Kidney epithelial cell (primary cell): Measurements from ENCODE around the gene SIGLEC14. TPM values are rescaled to one million over a fixed set of nuclear protein-coding genes. Genes with fewer than 3 reads are reported as not detected.
"Not testable (repeated sequence)": the region's sequence is repeated elsewhere in the genome, so short reads cannot be mapped to it uniquely, and the experiment has no call there.

Source experiments
- DNase-seq: peaks from one replicate; pipeline ENCODE4 v3.0.0-alpha.2; 2010; ENCODE audit warnings: low read depth
- H3K27me3 ChIP-seq: 2 replicates; pipeline ENCODE4 v1.6.0; 2011; ENCODE audit warnings: low read length; ENCODE audit not compliant: control insufficient read depth, insufficient read depth
- H3K36me3 ChIP-seq: 2 replicates; pipeline ENCODE4 v1.5.1; 2011; ENCODE audit warnings: low read length; ENCODE audit not compliant: control insufficient read depth, insufficient read depth
- H3K4me3 ChIP-seq: 2 replicates; pipeline ENCODE4 v1.5.1; 2011; ENCODE audit warnings: low read depth, mild to moderate bottlenecking, control low read depth, low read length
- CTCF ChIP-seq: IDR thresholded peaks from 2 replicates; pipeline ENCODE4 v1.5.1; 2011; ENCODE audit warnings: mild to moderate bottlenecking, moderate library complexity, low read length, control low read depth, inconsistent platforms; ENCODE audit not compliant: insufficient read depth, poor library complexity, severe bottlenecking
- total RNA-seq: library from RNA; depleted of rRNA; stranded (reverse); fragments of >200 nt; gene quantifications from 2 replicates; pipeline ENCODE4 v1.2.3, GENCODE V29; 2015

SIGLEC14 gene
- total RNA-seq, result not detected in 2 replicates

DNA sequence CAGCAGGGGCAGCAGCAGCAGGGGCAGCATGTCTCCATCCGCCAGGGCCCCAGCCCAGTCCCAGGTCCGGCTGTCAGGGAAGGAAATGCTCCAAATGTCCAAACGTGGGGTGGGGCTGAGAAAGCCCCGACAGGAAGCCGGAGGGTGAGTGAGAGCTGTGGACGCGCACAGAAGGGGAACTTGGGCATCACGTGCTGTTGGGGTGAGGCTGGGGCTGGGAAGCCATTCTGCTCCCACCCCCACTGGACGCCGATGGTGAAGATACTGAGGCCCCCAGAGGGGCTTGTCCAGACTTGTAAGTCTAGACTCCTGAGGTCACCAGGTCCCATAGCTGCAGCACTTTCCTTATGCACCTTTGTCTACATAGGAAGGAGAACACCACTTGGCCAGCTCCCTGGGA, at the start of gene SIGLEC14:
Gene SIGLEC14 (minus strand): TSS at position 96 of the 400 bp plus-strand sequence. CDS start 66 bp downstream, at position 30.
- H3K36me3 ChIP-seq, H3K4me3 ChIP-seq, H3K27me3 ChIP-seq, DNase-seq: not testable (repeated sequence)

DNA sequence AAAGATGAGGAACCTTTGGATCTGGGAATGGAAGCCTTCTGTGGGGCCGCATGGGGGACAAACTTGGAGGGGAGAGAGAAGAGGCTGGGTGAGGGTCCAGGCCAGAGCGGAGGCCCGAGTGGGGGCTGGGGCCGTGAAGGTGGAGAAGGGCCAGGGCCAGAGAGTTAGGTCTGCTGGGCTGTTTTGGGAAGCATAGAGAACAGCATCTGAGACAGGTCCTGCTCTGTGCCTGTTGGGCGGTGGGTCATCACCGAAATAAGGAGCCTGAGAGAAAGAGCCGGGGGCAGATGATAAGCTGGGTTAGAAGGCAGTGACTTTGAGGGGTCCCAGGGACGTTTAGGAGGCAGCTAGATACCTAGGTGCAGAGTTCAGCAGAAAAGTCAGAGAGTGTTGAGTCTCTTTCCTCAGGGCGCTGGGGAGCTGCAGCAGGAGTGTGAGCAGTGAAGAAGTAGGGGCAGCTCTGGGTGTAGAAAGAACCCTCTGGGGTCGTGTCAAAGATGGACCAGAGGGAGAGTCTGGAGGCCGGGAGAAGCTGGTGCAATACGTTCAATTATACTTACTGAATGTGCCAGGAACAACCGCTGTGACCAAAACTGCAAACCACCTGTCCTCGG, 49.2 kb upstream of the SIGLEC14 start:
- Histone ChIP-seq H3K36me3 (peaks cover 6% of the 10 kb centered on the region), H3K27me3 (no peaks in the 10 kb centered on the region), H3K4me3 (no peak overlapping the region)
- TF ChIP-seq CTCF, result no peak
- no peak for DNase-seq

DNA sequence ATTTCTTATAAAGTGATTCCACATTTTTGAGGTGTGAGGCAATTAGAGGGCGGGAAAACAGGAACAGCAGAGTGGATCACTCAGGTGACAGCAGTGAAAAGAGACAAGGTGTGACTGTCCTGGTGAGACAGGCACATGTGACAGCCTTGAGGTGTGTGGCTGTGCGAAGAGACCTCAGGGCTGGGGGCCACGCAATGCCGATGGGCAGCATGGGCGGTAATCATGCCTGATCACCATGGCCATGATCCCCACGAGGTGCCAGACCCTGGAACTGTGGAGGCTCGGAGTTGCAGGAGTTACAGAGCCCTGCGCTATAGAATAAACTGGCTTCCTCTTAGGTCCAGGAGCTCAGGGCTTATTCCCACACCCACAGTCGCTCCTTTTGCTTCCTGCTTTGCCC, 48.5 kb upstream of the SIGLEC14 start:
- Histone ChIP-seq H3K27me3 (no peaks in the 10 kb centered on the region), H3K4me3 (no peak overlapping the region), H3K36me3 (peaks cover 6% of the 10 kb centered on the region)
- no peak for DNase-seq
- TF ChIP-seq CTCF, result no peak

GRCh38 chr19:51694318-51695085, 47.9 kb upstream of the SIGLEC14 start:
- no peak for TF ChIP-seq CTCF
- peaks cover 6% of the 10 kb centered on the region for H3K36me3 ChIP-seq
- no peaks in the 10 kb centered on the region for H3K27me3 ChIP-seq
- no peak overlapping the region for H3K4me3 ChIP-seq
- no peak for DNase-seq

DNA sequence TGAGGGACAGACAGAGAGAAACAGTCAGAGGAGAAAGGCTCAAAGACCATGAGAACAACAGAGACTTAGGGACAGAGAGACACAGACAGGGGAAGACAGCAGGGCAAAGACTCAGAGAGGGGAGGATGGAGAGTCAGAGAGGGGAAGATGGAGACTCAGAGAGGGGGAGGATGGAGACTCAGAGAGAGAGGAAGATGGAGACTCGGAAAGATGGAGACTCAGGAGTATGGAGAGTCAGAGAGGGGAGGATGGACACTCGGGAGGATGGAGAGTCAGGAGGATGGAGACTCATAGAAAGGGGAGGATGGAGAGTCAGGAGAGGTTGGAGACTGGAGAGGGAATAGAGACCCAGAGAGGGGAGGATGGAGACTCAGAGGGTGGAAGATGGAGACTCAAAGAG, 47.2 kb upstream of the SIGLEC14 start:
- TF ChIP-seq CTCF, result no peak
- peaks cover 6% of the 10 kb centered on the region for H3K36me3 ChIP-seq

GRCh38 chr19:51693260-51693659, 46.6 kb upstream of the SIGLEC14 start, which contains the start of gene SPACA6:
Gene SPACA6 (plus strand): TSS chr19:51693330. CDS start chr19:51693527, 197 bp downstream.
- no peaks in the 10 kb centered on the region for H3K27me3 ChIP-seq
- peak within 1 kb of the TSS; percentile 93 for H3K4me3 ChIP-seq
- peaks cover 6% of the 10 kb centered on the region for H3K36me3 ChIP-seq
- no peak for DNase-seq
- no peak for TF ChIP-seq CTCF

More for the DNA sequence above, 47.2 kb upstream of the SIGLEC14 start:
- no peak for DNase-seq
- no peaks in the 10 kb centered on the region for H3K27me3 ChIP-seq
- H3K4me3 ChIP-seq, result no peak overlapping the region
